GM19372 (cell line): ENCODE measurements around the gene DNMT3B.
"Not testable (repeated sequence)": the region's sequence is repeated elsewhere in the genome, so short reads cannot be mapped to it uniquely, and the experiment has no call there.

Experiments used
- ATAC-seq: cut with Tn5 transposase; IDR thresholded peaks from one replicate; pipeline ENCODE4 v1.9.1; 2021; ENCODE audit warnings: mild to moderate bottlenecking, low read depth, moderate library complexity; ENCODE audit not compliant: unreplicated experiment

The DNMT3B gene

GRCh38 chr20:32762754-32763201 is 593 bp downstream of the DNMT3B start:
- ATAC-seq: peak; percentile 6

GRCh38 chr20:32763202-32764004 is 1.2 kb downstream of the DNMT3B start:
- ATAC-seq: no peak

- no peak for ATAC-seq
Measured at GRCh38 chr20:32764005-32764960, 2.1 kb downstream of the DNMT3B start.

- not testable (repeated sequence) for ATAC-seq
Measured at GRCh38 chr20:32765230-32765875, 3.2 kb downstream of the DNMT3B start.

- ATAC-seq: no peak
Measured at GRCh38 chr20:32767418-32768198, 5.4 kb downstream of the DNMT3B start.

GRCh38 chr20:32772046-32772445 is 9.9 kb downstream of the DNMT3B start:
- no peak for ATAC-seq

- no peak for ATAC-seq
Measured at GRCh38 chr20:32773223-32773622, 11.0 kb downstream of the DNMT3B start.

- ATAC-seq: no peak
Measured at GRCh38 chr20:32773855-32774254, 11.7 kb downstream of the DNMT3B start.

GRCh38 chr20:32775336-32775991 is 13.3 kb downstream of the DNMT3B start:
- no peak for ATAC-seq

- no peak for ATAC-seq
Measured at GRCh38 chr20:32777177-32777956, 15.2 kb downstream of the DNMT3B start.

GRCh38 chr20:32779500-32780211 is 17.5 kb downstream of the DNMT3B start:
- no peak for ATAC-seq

- ATAC-seq: no peak
Measured at GRCh38 chr20:32780278-32780677, 18.1 kb downstream of the DNMT3B start.

- no peak for ATAC-seq
Measured at GRCh38 chr20:32780749-32781655, 18.8 kb downstream of the DNMT3B start.

GRCh38 chr20:32784369-32785080 is 22.3 kb downstream of the DNMT3B start:
- no peak for ATAC-seq

GRCh38 chr20:32786059-32786760 is 24.0 kb downstream of the DNMT3B start:
- ATAC-seq: no peak

- no peak for ATAC-seq
Measured at GRCh38 chr20:32787168-32787567, 25.0 kb downstream of the DNMT3B start.
